HUES48 (cell line): Measurements from ENCODE around the gene ENTR1.

Source experiments
- H3K27ac ChIP-seq: one replicate; pipeline ENCODE4 v1.7.0; 2013; ENCODE audit warnings: low read depth, low read length, inconsistent platforms
- H3K27me3 ChIP-seq: 2 replicates; pipeline ENCODE4 v1.6.1; 2013; ENCODE audit warnings: mild to moderate bottlenecking, low read length; ENCODE audit not compliant: control insufficient read depth, insufficient read depth
- H3K36me3 ChIP-seq: 2 replicates; pipeline ENCODE4 v1.6.1; 2013; ENCODE audit warnings: low read length; ENCODE audit not compliant: control insufficient read depth, insufficient read depth
- H3K4me1 ChIP-seq: 2 replicates; pipeline ENCODE4 v1.6.1; 2013; ENCODE audit warnings: mild to moderate bottlenecking, low read length; ENCODE audit not compliant: control insufficient read depth, insufficient read depth
- H3K4me3 ChIP-seq: 2 replicates; pipeline ENCODE4 v1.5.1; 2013; ENCODE audit warnings: mild to moderate bottlenecking, low read depth, low read length
- H3K9ac ChIP-seq: 2 replicates; pipeline ENCODE4 v1.6.1; 2013; ENCODE audit warnings: mild to moderate bottlenecking, low read depth, low read length, moderate library complexity
- H3K9me3 ChIP-seq: 2 replicates; pipeline ENCODE4 v1.6.1; 2013; ENCODE audit warnings: low read length; ENCODE audit not compliant: control insufficient read depth, insufficient read depth

Gene ENTR1

DNA sequence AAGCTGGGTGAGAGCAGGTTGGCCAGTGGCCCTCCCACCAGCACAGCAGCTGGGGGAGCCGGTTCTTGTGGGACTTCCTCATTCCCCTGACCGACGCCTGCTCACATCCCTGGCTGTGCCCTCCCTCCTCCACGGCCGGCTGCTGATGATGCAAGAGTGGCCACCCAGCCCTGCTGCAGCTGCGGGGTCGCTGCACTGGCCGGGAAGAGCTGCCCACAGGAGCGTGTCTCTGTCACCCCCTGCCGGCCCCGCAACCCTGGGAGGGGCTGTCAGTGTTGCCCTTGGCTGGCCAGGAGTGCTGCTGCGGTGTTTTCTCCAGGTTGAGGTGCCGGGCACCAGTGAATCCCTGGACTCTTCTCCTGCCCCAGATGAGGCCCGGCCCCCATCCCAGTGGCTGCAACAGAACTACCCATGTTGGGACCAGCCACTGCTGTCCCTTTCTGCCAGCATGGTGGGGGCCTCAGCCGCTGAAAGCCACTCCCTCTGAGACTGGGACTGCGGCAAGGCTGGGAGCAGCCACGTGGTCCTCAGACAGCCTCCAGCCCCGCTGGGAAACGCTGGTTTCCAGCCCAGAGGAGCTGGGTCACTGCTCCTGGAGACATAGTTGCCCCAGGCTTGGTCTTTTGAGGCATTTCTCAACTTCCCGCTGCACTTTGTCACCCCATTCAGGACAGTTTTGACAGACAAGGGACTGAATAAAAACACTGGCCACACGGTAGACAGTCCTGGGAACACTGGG is 37.7 kb downstream of the ENTR1 start:
- no peak overlapping the region for H3K4me3 ChIP-seq
- no peak overlapping the region for H3K9ac ChIP-seq
- no peaks in the 10 kb centered on the region for H3K4me1 ChIP-seq

DNA sequence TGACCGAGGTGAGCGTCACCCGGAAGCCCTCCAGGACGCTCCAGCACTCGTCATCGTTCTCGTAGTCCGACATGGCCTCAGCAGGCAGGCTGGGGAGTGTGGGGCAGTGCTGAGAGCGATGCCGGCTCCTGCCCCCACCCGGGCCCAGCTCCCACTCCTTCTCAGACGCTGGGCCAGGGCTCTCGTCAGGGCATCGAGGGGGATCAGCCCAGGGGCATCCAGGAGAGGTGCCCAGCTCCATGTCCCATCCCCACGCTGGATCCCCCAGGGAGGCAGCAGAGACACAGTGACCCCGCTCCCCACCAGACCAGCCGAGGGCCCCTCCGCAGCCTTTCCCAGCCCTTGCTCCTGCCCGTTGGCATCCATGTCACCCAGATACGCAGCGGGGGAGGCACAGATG is 38.4 kb downstream of the ENTR1 start:
- H3K36me3 ChIP-seq: peaks cover 26% of the 10 kb centered on the region
- no peaks in the 10 kb centered on the region for H3K4me1 ChIP-seq
- H3K4me3 ChIP-seq: no peak overlapping the region
- no peaks in the 10 kb centered on the region for H3K27me3 ChIP-seq
- H3K27ac ChIP-seq: no peak overlapping the region
- no peak overlapping the region for H3K9ac ChIP-seq
- no peaks in the 10 kb centered on the region for H3K9me3 ChIP-seq

More for the DNA sequence above, 37.7 kb downstream of the ENTR1 start:
- Histone ChIP-seq H3K27ac (no peak overlapping the region), H3K36me3 (peaks cover 30% of the 10 kb centered on the region), H3K27me3 (no peaks in the 10 kb centered on the region), H3K9me3 (no peaks in the 10 kb centered on the region)

DNA sequence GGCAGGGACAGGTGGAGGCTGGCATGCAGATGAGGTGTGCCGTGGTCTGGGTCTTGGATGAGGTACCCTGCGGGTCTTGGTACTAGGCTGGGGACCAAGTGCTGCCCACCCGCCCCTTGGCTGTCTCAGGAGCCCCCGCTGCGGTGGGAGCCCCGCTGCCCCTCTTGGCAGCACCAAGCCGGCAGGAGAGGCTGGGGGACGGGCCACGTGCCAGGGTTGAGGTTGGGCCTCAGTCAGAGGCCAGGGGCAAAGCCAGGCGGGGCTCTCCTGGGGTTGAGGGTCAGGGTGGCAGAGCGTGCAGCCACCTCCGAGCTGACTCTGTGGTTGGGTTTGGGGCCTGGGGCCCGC is 38.9 kb downstream of the ENTR1 start:
- Histone ChIP-seq H3K4me1 (no peaks in the 10 kb centered on the region), H3K9me3 (no peaks in the 10 kb centered on the region), H3K27ac (no peak overlapping the region), H3K9ac (no peak overlapping the region), H3K27me3 (no peaks in the 10 kb centered on the region), H3K36me3 (peaks cover 23% of the 10 kb centered on the region), H3K4me3 (no peak overlapping the region)

DNA sequence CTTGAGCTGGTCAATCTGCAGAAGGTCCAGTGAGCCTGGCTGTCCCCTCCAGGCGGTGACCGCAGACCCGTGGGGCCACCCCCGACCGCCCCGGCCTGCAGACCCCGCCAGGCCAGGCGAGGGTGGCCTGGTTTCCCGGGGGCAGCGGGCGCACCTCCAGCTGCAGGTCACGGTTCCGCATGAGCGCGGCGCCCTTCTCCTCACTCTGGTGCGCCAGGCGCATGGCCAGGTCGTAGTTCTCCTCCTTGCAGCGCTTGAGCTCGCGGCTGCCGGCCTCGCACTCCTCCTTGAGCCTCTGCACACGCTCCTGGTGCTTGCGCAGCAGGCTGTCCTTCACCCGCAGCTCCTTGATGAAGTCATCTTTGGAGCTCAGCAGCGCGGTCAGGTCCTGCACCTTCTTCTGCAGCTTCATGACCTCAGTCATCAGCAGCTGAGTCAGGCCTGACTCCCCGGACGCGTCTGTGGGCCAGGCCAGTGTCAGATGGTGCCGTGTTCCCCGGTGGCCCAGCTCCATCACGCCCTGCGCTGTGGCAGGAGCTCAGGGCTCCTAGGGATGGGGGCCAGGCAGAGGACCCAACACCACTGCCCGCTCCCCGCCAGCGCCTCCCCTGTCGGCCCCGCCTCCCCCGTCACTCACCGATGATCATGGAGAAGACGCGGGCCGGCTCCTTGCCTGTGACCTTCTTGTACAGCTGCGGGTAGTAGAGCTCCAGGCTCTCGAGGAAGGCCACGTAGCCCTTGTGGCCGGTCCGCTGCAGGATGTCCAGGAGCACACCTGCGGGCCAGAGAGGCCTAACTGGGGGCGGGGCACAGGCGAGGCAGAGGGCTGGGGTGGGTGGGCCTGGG is 39.5 kb downstream of the ENTR1 start:
- Histone ChIP-seq H3K27me3 (no peaks in the 10 kb centered on the region), H3K4me3 (no peak overlapping the region), H3K36me3 (peaks cover 17% of the 10 kb centered on the region), H3K9me3 (no peaks in the 10 kb centered on the region), H3K9ac (no peak overlapping the region), H3K4me1 (no peaks in the 10 kb centered on the region), H3K27ac (no peak overlapping the region)

DNA sequence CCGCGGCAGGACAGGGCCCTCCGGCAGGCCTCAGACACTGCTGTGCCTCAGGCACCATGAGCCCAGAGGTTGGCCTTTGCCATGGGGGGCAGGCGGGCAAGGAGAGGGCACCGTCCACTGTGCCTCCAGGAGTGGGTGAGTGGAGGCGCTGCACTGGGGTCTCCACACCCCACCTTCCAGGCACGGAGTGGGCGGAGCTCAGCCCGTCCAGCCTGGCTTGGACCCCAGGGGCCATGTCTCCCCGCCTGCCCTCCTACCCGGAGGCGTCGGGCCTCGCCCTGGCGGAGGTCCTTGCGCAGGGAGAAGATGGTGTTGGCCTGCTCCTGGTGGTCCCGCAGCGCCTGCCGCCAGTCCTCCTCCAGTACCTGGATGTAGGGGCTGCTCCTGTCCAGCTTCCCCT is 40.4 kb downstream of the ENTR1 start:
- Histone ChIP-seq H3K4me1 (no peaks in the 10 kb centered on the region), H3K27me3 (no peaks in the 10 kb centered on the region), H3K9me3 (no peaks in the 10 kb centered on the region), H3K36me3 (peaks cover 8% of the 10 kb centered on the region), H3K4me3 (no peak overlapping the region), H3K9ac (no peak overlapping the region), H3K27ac (no peak overlapping the region)

DNA sequence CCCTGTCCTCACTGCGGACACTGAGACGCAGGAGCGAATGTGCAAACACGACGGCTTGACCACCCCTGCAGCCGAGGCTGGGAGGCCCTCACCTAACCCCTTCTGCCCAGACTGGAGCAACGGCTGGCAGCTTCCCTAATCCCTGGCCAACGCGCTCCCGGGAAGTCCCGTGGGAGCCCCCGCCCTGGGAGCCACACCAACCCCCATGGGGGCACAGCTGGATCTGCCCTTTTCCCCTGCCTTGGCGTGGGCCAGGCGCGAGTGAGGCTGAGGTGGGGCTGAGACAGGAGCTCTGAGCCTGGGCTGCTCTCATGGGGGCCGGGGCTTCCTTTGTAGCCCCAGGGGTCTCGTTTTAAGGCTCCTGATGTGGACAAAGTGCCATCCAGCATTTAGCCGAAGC is 42.2 kb downstream of the ENTR1 start:
- Histone ChIP-seq H3K9ac (no peak overlapping the region), H3K9me3 (no peaks in the 10 kb centered on the region), H3K27ac (no peak overlapping the region), H3K4me1 (peaks cover 4% of the 10 kb centered on the region; the same call in 1 of the 2 replicates), H3K4me3 (no peak overlapping the region), H3K27me3 (no peaks in the 10 kb centered on the region), H3K36me3 (no peaks in the 10 kb centered on the region)

DNA sequence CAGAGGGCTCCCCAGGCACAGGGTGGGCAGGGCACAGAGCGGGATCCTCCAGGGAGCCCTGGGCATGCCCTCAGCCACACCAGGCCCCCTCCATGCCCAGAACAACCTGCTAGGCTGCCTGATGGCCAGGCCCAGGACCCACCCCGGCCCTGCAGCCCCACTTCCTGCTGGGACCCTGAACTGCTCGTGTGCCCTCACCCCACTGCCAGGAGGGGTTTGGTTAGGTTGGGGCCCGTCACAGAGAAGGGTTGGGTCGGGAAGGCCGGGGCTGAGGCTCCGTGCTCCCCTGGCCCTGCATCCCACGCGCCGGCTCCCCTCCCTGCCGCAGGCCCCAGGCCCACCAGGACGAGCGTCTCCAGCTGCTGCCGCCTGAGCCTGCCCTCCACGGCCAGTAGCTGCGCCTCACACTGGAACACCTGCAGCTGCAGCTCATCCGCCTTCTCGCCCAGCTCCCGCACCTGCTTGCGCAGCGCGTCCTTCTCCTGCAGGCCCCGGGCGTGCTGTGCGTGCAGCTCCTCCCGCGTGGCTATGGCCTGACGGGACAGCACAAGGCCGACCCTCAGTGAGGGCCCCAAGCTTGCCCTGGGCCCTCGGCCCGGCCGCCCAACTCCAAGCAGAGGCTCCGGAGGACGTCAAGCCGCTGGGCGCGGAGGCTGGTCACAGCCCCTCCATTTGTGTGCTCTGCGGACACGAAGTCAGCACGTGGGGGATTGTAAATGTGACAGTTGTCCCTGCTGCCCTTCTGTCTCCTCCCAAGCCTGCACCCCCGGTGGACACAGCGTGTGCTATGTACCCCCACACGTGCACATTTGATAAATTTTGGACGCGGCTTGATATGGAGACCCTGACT is 42.9 kb downstream of the ENTR1 start:
- Histone ChIP-seq H3K36me3 (no peaks in the 10 kb centered on the region), H3K4me3 (no peak overlapping the region), H3K27me3 (no peaks in the 10 kb centered on the region), H3K9me3 (no peaks in the 10 kb centered on the region), H3K27ac (no peak overlapping the region), H3K9ac (no peak overlapping the region), H3K4me1 (peaks cover 4% of the 10 kb centered on the region; the same call in 1 of the 2 replicates)

DNA sequence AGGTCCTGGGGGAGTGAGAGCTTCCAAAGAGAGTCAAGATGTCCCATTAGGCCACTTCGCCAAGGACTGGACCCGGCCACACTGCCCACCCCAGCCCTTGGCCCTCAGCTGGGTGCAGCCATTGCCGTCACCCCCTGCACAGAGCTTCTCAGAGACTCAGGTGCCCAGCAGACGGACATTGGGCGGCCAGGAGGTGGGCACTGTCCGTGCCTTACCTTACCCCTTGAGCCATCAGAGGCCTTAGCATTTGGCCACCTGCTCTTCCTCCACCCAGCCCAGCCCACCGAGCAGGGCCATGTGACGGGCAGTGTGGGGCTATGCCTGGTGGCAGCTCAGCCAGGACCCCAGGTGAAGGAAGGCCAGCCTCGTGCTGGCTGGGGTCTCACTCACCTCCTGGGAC is 43.6 kb downstream of the ENTR1 start:
- Histone ChIP-seq H3K27me3 (no peaks in the 10 kb centered on the region), H3K9ac (no peak overlapping the region), H3K9me3 (no peaks in the 10 kb centered on the region), H3K4me3 (no peak overlapping the region), H3K36me3 (peaks cover under 1% of the 10 kb centered on the region; the same call in 1 of the 2 replicates), H3K4me1 (peaks cover 4% of the 10 kb centered on the region; the same call in 1 of the 2 replicates), H3K27ac (no peak overlapping the region)

DNA sequence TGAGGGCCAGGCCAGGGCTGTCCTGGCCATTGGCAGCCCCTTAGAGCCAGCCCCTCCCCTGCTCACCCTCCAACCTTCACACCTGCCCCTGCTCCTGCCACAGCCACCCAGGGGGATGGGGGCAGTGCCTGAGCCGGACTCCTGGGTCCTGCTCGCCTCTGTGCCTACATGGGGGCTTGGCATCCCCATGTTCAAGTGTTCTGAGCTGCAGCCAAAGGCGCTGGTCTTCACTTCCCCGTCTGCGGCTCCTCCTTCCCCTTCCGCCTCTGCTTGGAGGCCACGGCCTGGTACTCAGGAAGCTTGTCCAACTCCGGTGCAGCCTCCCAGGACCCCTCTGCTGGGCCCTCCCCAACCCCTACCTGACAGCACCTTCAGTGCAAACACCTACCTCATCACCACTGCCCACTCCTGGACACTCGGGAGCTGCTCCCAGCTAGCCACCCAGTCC is 44.6 kb downstream of the ENTR1 start:
- Histone ChIP-seq H3K27me3 (no peaks in the 10 kb centered on the region), H3K36me3 (peaks cover 5% of the 10 kb centered on the region; the same call in 1 of the 2 replicates), H3K4me1 (peaks cover 4% of the 10 kb centered on the region; the same call in 1 of the 2 replicates), H3K9ac (no peak overlapping the region), H3K4me3 (no peak overlapping the region), H3K9me3 (no peaks in the 10 kb centered on the region), H3K27ac (no peak overlapping the region)

DNA sequence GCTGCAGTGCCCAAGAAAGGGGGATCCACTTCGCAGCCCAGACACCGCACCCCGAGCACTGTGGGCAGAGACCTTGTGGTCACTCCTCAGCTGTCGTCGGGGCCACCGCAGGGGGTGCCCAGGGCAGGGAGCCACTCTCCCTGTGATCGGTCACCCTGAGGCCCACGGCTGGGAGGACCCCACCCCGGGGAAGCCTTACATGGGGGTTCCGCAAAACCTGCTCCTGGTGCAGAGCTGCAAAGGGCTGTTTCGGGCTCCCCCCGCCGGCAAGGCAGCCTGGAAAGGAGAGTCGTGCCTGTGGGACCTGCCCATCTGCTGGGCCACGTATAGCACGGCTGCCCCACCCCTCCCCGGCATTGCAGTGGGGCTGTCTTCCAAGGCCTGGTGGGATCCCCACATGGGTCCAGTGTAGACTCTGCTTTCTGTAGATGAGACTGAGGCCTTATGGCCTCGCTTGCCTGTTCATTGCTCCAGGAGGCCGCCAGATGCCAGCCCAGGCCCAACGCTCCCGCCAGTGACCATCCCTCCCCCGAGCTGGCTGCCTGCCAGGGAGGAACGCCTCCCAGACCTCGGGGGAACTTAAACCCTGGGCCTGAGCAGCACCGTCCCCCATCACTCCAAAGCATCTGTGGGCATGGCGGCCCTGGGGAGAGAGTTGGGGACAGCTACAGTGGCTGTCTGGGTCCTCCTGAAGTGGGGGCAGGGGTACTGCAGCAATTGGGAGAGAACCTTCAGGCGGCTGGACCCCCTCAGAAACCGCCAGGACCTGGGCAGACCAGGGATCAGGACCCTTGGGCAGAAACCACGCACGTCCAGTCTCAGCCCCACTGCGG is 45.3 kb downstream of the ENTR1 start:
- Histone ChIP-seq H3K9me3 (no peaks in the 10 kb centered on the region), H3K27me3 (no peaks in the 10 kb centered on the region), H3K4me1 (peaks cover 4% of the 10 kb centered on the region; the same call in 1 of the 2 replicates), H3K4me3 (no peak overlapping the region), H3K9ac (no peak overlapping the region), H3K27ac (no peak overlapping the region), H3K36me3 (peaks cover 5% of the 10 kb centered on the region; the same call in 1 of the 2 replicates)
